Measurements from ENCODE around the gene GPLD1.

GPLD1 gene, protein sequence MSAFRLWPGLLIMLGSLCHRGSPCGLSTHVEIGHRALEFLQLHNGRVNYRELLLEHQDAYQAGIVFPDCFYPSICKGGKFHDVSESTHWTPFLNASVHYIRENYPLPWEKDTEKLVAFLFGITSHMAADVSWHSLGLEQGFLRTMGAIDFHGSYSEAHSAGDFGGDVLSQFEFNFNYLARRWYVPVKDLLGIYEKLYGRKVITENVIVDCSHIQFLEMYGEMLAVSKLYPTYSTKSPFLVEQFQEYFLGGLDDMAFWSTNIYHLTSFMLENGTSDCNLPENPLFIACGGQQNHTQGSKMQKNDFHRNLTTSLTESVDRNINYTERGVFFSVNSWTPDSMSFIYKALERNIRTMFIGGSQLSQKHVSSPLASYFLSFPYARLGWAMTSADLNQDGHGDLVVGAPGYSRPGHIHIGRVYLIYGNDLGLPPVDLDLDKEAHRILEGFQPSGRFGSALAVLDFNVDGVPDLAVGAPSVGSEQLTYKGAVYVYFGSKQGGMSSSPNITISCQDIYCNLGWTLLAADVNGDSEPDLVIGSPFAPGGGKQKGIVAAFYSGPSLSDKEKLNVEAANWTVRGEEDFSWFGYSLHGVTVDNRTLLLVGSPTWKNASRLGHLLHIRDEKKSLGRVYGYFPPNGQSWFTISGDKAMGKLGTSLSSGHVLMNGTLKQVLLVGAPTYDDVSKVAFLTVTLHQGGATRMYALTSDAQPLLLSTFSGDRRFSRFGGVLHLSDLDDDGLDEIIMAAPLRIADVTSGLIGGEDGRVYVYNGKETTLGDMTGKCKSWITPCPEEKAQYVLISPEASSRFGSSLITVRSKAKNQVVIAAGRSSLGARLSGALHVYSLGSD

DNA sequence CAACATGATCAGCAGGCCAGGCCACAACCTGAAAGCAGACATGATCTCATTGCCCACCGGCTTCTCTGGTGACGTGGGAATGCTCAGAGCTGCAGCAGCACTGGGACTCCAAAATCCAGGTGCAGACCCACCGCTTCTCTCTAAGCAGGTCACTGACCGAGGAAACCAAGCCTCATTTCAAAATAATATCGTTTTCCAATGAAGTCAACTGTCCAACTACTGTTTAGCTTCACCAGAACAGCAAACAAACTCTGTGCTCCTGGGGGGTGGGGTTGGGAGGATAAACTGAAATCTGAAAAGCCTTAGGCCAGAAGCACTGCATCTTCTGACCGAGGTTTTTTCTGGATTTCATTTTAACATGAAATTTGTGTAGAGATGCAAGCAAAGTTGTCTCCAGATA is at the start of gene GPLD1:
Gene GPLD1 (minus strand): TSS at position 109 of the 400 bp plus-strand sequence. CDS start 67 bp downstream, at position 42.
- no peak within 1 kb of the TSS for H3K27ac ChIP-seq
- TF ChIP-seq, protein P1, sequence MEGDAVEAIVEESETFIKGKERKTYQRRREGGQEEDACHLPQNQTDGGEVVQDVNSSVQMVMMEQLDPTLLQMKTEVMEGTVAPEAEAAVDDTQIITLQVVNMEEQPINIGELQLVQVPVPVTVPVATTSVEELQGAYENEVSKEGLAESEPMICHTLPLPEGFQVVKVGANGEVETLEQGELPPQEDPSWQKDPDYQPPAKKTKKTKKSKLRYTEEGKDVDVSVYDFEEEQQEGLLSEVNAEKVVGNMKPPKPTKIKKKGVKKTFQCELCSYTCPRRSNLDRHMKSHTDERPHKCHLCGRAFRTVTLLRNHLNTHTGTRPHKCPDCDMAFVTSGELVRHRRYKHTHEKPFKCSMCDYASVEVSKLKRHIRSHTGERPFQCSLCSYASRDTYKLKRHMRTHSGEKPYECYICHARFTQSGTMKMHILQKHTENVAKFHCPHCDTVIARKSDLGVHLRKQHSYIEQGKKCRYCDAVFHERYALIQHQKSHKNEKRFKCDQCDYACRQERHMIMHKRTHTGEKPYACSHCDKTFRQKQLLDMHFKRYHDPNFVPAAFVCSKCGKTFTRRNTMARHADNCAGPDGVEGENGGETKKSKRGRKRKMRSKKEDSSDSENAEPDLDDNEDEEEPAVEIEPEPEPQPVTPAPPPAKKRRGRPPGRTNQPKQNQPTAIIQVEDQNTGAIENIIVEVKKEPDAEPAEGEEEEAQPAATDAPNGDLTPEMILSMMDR (IDR thresholded peaks at IDR 0.05), result no peak
- peaks cover 10 to 14% of the 10 kb centered on the region in 2 experiments for H3K4me1 ChIP-seq (ENCODE audit: control insufficient read depth in 1 of 2, insufficient read depth in 1 of 2, low read depth in 1 of 2, low read length in 1 of 2)
- no peaks in the 10 kb centered on the region for H3K36me3 ChIP-seq
- H3K9me3 ChIP-seq, result no peaks in the 10 kb centered on the region
- peaks cover 21% of the 10 kb centered on the region for H3K27me3 ChIP-seq
- H3K4me3 ChIP-seq (ENCODE audit: low read depth in 1 of 2, low read length in 1 of 2), result no peak within 1 kb of the TSS

DNA sequence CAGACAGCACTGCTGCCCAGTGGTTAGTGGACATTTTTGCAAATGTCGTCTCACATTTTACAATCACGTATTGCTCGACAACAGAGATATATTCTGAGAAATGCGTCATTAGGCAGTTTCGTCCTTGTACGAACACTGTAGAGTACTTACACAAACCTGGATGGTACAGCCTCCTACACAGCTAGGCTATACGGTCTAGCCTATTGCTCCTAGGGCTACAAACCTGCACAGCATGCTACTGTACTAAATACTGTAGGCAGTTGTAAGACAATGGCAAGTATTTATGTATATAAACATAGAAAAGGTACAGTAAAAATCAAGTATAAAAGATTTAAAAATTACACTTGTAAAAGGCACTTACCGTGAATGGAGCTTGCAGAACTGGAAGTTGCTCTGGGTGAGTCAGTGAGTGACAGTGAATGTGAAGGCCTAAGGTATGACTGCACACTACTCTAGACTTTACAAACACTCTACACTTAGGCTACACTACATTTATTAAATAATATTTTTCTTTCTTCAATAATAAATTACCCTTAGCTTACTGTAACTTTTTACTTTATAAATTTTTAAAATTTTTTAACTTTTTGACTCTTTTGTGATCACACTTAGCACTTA is 48.5 kb upstream of the GPLD1 start:
- H3K4me3 ChIP-seq (ENCODE audit: low read depth in 1 of 2, low read length in 1 of 2), result no peak overlapping the region

DNA sequence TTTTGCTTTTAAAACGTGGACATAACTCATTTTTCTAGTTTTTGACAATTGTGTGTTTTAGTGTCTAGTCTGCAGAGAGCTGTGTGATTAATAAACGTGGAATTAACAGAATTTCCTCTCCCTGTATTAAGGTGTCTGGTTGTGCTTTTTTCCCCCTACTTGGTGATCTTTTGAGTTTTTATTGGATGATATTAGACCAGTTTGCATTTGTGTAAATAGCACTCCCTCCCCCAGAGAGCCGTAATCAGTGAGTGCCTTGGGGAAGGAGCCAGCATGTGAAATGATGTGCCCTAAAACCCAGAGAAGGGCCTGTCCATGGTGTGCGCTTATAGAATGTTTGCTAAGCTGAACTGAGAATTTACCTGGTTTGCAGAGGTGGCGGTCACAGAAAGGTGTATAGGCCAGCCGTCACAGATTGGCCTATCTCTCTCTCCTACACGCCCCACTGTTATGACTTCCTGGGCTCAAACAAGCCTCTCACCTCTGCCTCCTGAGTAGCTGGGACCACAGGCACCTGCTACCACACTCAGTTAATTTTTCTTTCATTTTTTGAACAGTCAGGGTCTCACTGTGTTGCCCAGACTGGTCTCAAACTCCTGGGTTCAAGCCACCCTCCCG is 47.8 kb upstream of the GPLD1 start:
- TF ChIP-seq, protein P1 (IDR thresholded peaks at IDR 0.05), result no peak
- Histone ChIP-seq H3K27ac (no peak overlapping the region), H3K4me3 (ENCODE audit: low read depth in 1 of 2, low read length in 1 of 2) (no peak overlapping the region), H3K4me1 (ENCODE audit: control insufficient read depth in 1 of 2, insufficient read depth in 1 of 2, low read depth in 1 of 2, low read length in 1 of 2) (no peaks in the 10 kb centered on the region), H3K27me3 (no peaks in the 10 kb centered on the region), H3K36me3 (no peaks in the 10 kb centered on the region), H3K9me3 (no peaks in the 10 kb centered on the region)

More for the DNA sequence above, 48.5 kb upstream of the GPLD1 start:
- TF ChIP-seq, protein P1 (IDR thresholded peaks at IDR 0.05), result no peak
- H3K9me3 ChIP-seq, result no peaks in the 10 kb centered on the region
- H3K36me3 ChIP-seq, result no peaks in the 10 kb centered on the region
- H3K27ac ChIP-seq, result no peak overlapping the region
- H3K4me1 ChIP-seq (ENCODE audit: control insufficient read depth in 1 of 2, insufficient read depth in 1 of 2, low read depth in 1 of 2, low read length in 1 of 2), result no peaks in the 10 kb centered on the region
- H3K27me3 ChIP-seq, result no peaks in the 10 kb centered on the region

DNA sequence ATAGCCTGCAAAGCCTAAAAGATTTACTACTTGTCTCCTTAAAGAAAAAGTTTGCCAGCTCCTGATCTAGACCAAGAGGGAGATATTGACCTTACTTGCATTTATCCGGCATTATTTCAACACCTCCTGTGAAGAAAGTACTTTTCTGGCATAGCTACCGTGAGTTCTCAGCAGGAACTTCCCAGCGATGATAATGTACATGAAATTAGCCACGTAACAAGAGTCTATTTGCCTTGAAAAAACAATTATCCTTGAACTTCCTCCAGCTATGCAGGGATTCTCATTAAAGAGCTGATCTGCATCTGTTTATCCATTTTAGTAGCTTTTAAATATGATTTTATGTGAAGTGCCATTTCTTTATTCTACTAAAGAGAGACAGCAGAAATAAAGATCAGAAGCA is 47.1 kb upstream of the GPLD1 start:
- Histone ChIP-seq H3K27ac (no peak overlapping the region), H3K36me3 (no peaks in the 10 kb centered on the region), H3K27me3 (no peaks in the 10 kb centered on the region), H3K4me3 (ENCODE audit: low read depth in 1 of 2, low read length in 1 of 2) (no peak overlapping the region), H3K9me3 (no peaks in the 10 kb centered on the region), H3K4me1 (ENCODE audit: control insufficient read depth in 1 of 2, insufficient read depth in 1 of 2, low read depth in 1 of 2, low read length in 1 of 2) (no peaks in the 10 kb centered on the region)
- TF ChIP-seq, protein P1 (IDR thresholded peaks at IDR 0.05), result no peak

DNA sequence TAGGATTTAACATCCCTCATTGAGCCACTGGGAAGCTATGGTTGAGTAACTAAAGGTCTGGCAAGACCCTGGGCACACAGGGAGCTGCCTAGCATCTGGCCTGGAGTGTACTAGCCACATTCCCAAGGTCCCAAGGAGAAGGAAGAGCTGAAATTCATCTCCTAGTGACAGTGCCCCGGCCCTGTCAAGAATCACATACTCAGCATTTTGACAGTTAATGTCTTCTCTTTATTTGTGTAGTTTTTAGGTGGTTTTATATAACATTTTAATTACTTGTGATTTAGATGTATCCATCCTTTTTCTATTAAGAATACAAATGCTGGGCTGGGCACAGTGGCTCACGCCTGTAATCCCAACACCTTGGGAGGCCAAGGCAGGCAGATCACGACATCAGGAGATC is 45.8 kb upstream of the GPLD1 start:
- no peaks in the 10 kb centered on the region for H3K36me3 ChIP-seq
- TF ChIP-seq, protein P1 (IDR thresholded peaks at IDR 0.05), result no peak
- H3K27me3 ChIP-seq, result no peaks in the 10 kb centered on the region
- no peaks in the 10 kb centered on the region for H3K9me3 ChIP-seq
- H3K4me3 ChIP-seq (ENCODE audit: low read depth in 1 of 2, low read length in 1 of 2), result no peak overlapping the region
- H3K4me1 ChIP-seq (ENCODE audit: control insufficient read depth in 1 of 2, insufficient read depth in 1 of 2, low read depth in 1 of 2, low read length in 1 of 2), result no peaks in the 10 kb centered on the region
- no peak overlapping the region for H3K27ac ChIP-seq
